Bone marrow (tissue), 2 donors: ENCODE data around the gene PTGIR.

ENCODE experiments used
- DNase-seq, 2 donors: peaks; one replicate each; lab custom pipeline; 2025; lab: John Stamatoyannopoulos, UW

The PTGIR gene

GRCh38 chr19:46624958-46625661 lies at the start of gene PTGIR:
Gene PTGIR (minus strand): TSS chr19:46625089. CDS start chr19:46624225, 864 bp downstream.
- peak; percentile 30 to 66 for DNase-seq

GRCh38 chr19:46670813-46671212 lies 45.9 kb upstream of the PTGIR start:
- DNase-seq = no peak

- no peak for DNase-seq
These were observed 43.8 kb upstream of the PTGIR start for GRCh38 chr19:46668662-46669061.

- DNase-seq = no peak
These were observed 40.2 kb upstream of the PTGIR start for GRCh38 chr19:46665072-46665471.

- DNase-seq = peak; percentile 39 to 85
These were observed 37.1 kb upstream of the PTGIR start for GRCh38 chr19:46661735-46662592.

GRCh38 chr19:46661020-46661731 lies 36.3 kb upstream of the PTGIR start, which contains the start of gene DACT3:
Gene DACT3 (minus strand): TSS chr19:46661182. CDS start chr19:46661064, 118 bp downstream.
- peak; percentile 97 to 99 for DNase-seq

- DNase-seq = no peak
These were observed 35.7 kb upstream of the PTGIR start for GRCh38 chr19:46660551-46661019.

- no peak for DNase-seq
These were observed 35.2 kb upstream of the PTGIR start for GRCh38 chr19:46660008-46660517.

- no peak for DNase-seq
These were observed 34.5 kb upstream of the PTGIR start for GRCh38 chr19:46659151-46660007.

GRCh38 chr19:46656541-46656940 lies 31.7 kb upstream of the PTGIR start:
- DNase-seq = no peak

GRCh38 chr19:46654621-46655152 lies 29.8 kb upstream of the PTGIR start:
- no peak for DNase-seq

- DNase-seq = no peak
These were observed 25.6 kb upstream of the PTGIR start for GRCh38 chr19:46650445-46650844.

- no peak for DNase-seq
These were observed 24.4 kb upstream of the PTGIR start for GRCh38 chr19:46648961-46649960.

- DNase-seq = no peak
These were observed 23.4 kb upstream of the PTGIR start for GRCh38 chr19:46648060-46648960.

- no peak for DNase-seq
These were observed 21.5 kb upstream of the PTGIR start for GRCh38 chr19:46646402-46646801.

- DNase-seq = no peak
These were observed 19.8 kb upstream of the PTGIR start for GRCh38 chr19:46644720-46645119.

GRCh38 chr19:46640656-46641055 lies 15.8 kb upstream of the PTGIR start:
- DNase-seq = no peak

- peak in 1 of 2 donors; percentile 27 for DNase-seq
These were observed 14.7 kb upstream of the PTGIR start for GRCh38 chr19:46639358-46640182.
